HepG2 (cell line): Measurements from ENCODE around the gene CTRB2. TPM values are rescaled to one million over a fixed set of nuclear protein-coding genes. Genes with fewer than 3 reads are reported as not detected.
A peak's percentile ranks its signal among the peaks of the same experiment; 100 is the strongest.

Experiments
- CBX5 ChIP-seq: sonication (generic); formaldehyde crosslinking; IDR thresholded peaks from 2 replicates; pipeline ENCODE4 v1.4.0; 2020; ENCODE audit warnings: missing genetic modification reagents, borderline replicate concordance
- FOXJ3 ChIP-seq: sonication (generic); formaldehyde crosslinking; IDR thresholded peaks from 2 replicates; pipeline ENCODE4 v1.4.0; 2020; ENCODE audit warnings: missing genetic modification reagents, mild to moderate bottlenecking, borderline replicate concordance
- HINFP ChIP-seq: sonication (generic); formaldehyde crosslinking; IDR thresholded peaks from 2 replicates; pipeline ENCODE4 v1.4.0; 2020; ENCODE audit warnings: low read depth, mild to moderate bottlenecking, missing genetic modification reagents
- KDM4B ChIP-seq: sonication (generic); formaldehyde crosslinking; IDR thresholded peaks from 2 replicates; pipeline ENCODE4 v1.4.0; 2020; ENCODE audit warnings: missing genetic modification reagents
- NR0B2 ChIP-seq: sonication (generic); formaldehyde crosslinking; IDR thresholded peaks from 2 replicates; pipeline ENCODE4 v1.4.0; 2020; ENCODE audit warnings: mild to moderate bottlenecking, missing genetic modification reagents
- PRMT3 ChIP-seq: sonication (generic); formaldehyde crosslinking; IDR thresholded peaks from 2 replicates; pipeline ENCODE4 v1.8.1; 2022; ENCODE audit warnings: low read depth, mild to moderate bottlenecking, moderate library complexity, missing genetic modification reagents, borderline replicate concordance
- REPIN1 ChIP-seq: sonication (generic); formaldehyde crosslinking; IDR thresholded peaks from 2 replicates; pipeline ENCODE4 v1.8.0; 2022; ENCODE audit warnings: missing genetic modification reagents, low read depth, mild to moderate bottlenecking, borderline replicate concordance
- SKIL ChIP-seq: sonication (generic); formaldehyde crosslinking; IDR thresholded peaks from 2 replicates; pipeline ENCODE4 v1.8.0; 2022; ENCODE audit warnings: missing genetic modification reagents, mild to moderate bottlenecking, moderate library complexity, borderline replicate concordance
- SNAPC2 ChIP-seq: sonication (generic); formaldehyde crosslinking; IDR thresholded peaks from 2 replicates; pipeline ENCODE4 v1.8.1; 2022; ENCODE audit warnings: mild to moderate bottlenecking, missing genetic modification reagents
- ZBTB10 ChIP-seq: sonication (generic); formaldehyde crosslinking; IDR thresholded peaks from 2 replicates; pipeline ENCODE4 v1.4.0; 2020; ENCODE audit warnings: missing genetic modification reagents, borderline replicate concordance
- ZBTB37 ChIP-seq: sonication (generic); formaldehyde crosslinking; IDR thresholded peaks from 2 replicates; pipeline ENCODE4 v1.4.0; 2020; ENCODE audit warnings: mild to moderate bottlenecking, missing genetic modification reagents
- ZFP82 ChIP-seq: sonication (generic); formaldehyde crosslinking; IDR thresholded peaks from 2 replicates; pipeline ENCODE4 v1.5.1; 2020; ENCODE audit warnings: mild to moderate bottlenecking, missing genetic modification reagents, borderline replicate concordance
- ZNF12 ChIP-seq: sonication (generic); formaldehyde crosslinking; IDR thresholded peaks from 2 replicates; pipeline ENCODE4 v1.5.0; 2020; ENCODE audit warnings: missing genetic modification reagents
- ZNF180 ChIP-seq: sonication (generic); formaldehyde crosslinking; IDR thresholded peaks from 2 replicates; pipeline ENCODE4 v1.4.0; 2020; ENCODE audit warnings: low read depth, missing genetic modification reagents, borderline replicate concordance
- ZNF224 ChIP-seq: sonication (generic); formaldehyde crosslinking; IDR thresholded peaks from 2 replicates; pipeline ENCODE4 v1.5.0; 2020; ENCODE audit warnings: mild to moderate bottlenecking, missing genetic modification reagents
- ZNF253 ChIP-seq: sonication (generic); formaldehyde crosslinking; IDR thresholded peaks from 2 replicates; pipeline ENCODE4 v1.8.0; 2022; ENCODE audit warnings: mild to moderate bottlenecking, missing genetic modification reagents, borderline replicate concordance
- ZNF329 ChIP-seq: sonication (generic); formaldehyde crosslinking; IDR thresholded peaks from 2 replicates; pipeline ENCODE4 v1.9.0; 2021; ENCODE audit warnings: low read depth, mild to moderate bottlenecking, missing genetic modification reagents
- ZNF441 ChIP-seq: sonication (generic); formaldehyde crosslinking; IDR thresholded peaks from 2 replicates; pipeline ENCODE4 v1.7.0; 2021; ENCODE audit warnings: missing genetic modification reagents, borderline replicate concordance
- ZNF543 ChIP-seq: sonication (generic); formaldehyde crosslinking; IDR thresholded peaks from 2 replicates; pipeline ENCODE4 v1.4.0; 2020; ENCODE audit warnings: mild to moderate bottlenecking, missing genetic modification reagents
- polyA plus RNA-seq, 8 experiments: library from polyadenylated mRNA; depleted of rRNA in 3 of 8; stranded (reverse) in 7 of 8; unstranded in 1 of 8; fragments of >200 nt; fragmentation: Illumina TruSeq in 4 of 8; extraction: Trizol in 4 of 8; gene quantifications; 2 replicates each; pipeline versions ENCODE4 v1.2.1 to v1.2.3, GENCODE V29; 2011 to 2016; ENCODE audit warnings: low read depth in 4 of 8, missing spikeins in 1 of 8, mixed read lengths in 1 of 8; ENCODE audit not compliant: insufficient read depth in 1 of 8
- total RNA-seq, 5 experiments: library from RNA; depleted of rRNA; stranded (reverse); fragments of >200 nt; fragmentation: Illumina TruSeq; extraction: Trizol; gene quantifications; 2 replicates each; pipeline ENCODE4 v1.2.3, GENCODE V29; 2016; ENCODE audit warnings: low read depth in 1 of 5

Gene CTRB2
- total and polyA plus RNA-seq, 2 of the 13 experiments (the other 11 are each of a cell fraction or from before 2014, with no cell fraction given), result 0.13 TPM; not detected in 1

GRCh38 chr16:75244844-75245758, 38.1 kb upstream of the CTRB2 start (continued):
- TF ChIP-seq PRMT3 (CRISPR knock-in tag) (no peak; the same call in 1 of the 2 replicates), ZBTB10 (CRISPR knock-in tag) (peak; percentile 94), ZNF12 (peak; percentile 53; the same call in 1 of the 2 replicates), ZNF441 (CRISPR knock-in tag) (peak; percentile 82; the same call in 1 of the 2 replicates), KDM4B (CRISPR knock-in tag) (no peak; the same call in 1 of the 2 replicates), ZNF329 (CRISPR knock-in tag) (no peak), FOXJ3 (CRISPR knock-in tag) (peak; percentile 76; the same call in 1 of the 2 replicates), NR0B2 (peak; percentile 83), ZNF253 (CRISPR knock-in tag) (peak; percentile 87; the same call in 1 of the 2 replicates), ZFP82 (CRISPR knock-in tag) (peak; percentile 93; the same call in 1 of the 2 replicates), SNAPC2 (CRISPR knock-in tag) (no peak; the same call in 1 of the 2 replicates), ZNF224 (no peak), ZNF180 (no peak), ZNF543 (CRISPR knock-in tag) (peak; percentile 93), REPIN1 (CRISPR knock-in tag) (no peak; the same call in 1 of the 2 replicates), CBX5 (CRISPR knock-in tag) (peak; percentile 75; the same call in 1 of the 2 replicates), HINFP (CRISPR knock-in tag) (peak; percentile 90), SKIL (CRISPR knock-in tag) (peak; percentile 87; the same call in 1 of the 2 replicates), ZBTB37 (CRISPR knock-in tag) (peak; percentile 86; the same call in 1 of the 2 replicates)
